Activated naive CD8-positive, alpha-beta T cell treated with anti-CD3 and anti-CD28 coated beads, Interleukin-2, amount 50 U/mL, for 16 hours (primary cell): ENCODE results near the gene BNIP5.

Experiments
- DNase-seq: peaks from one replicate; pipeline ENCODE4 v3.0.0-alpha.2; 2020; ENCODE audit warnings: low read depth, low spot score

Gene BNIP5

GRCh38 chr6:36323062-36323461 lies 13.6 kb downstream of the BNIP5 start:
- DNase-seq: no peak

GRCh38 chr6:36322591-36322990 lies 14.1 kb downstream of the BNIP5 start:
- DNase-seq: no peak

- DNase-seq: no peak
These were observed 16.2 kb downstream of the BNIP5 start for GRCh38 chr6:36320475-36320874.

DNA sequence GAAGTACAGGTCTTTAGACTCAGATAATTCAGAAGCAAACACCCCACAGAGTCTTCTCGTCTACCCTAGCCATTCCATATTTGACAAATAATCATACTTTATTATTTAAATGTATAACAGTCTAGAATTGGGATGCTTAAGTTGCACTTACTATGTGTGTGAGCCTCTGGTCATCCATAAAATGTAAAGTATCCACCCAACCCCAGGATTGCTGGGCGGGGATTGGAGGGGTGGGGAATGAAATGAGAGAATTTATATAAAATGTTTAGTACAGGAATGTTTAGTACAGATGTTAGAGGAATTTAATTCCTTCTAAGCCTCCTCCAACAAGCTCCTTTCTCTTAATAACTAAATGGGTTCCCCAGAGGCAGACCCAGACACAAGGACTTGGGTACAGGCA lies 16.9 kb downstream of the BNIP5 start:
- no peak for DNase-seq

- no peak for DNase-seq
These were observed 17.3 kb downstream of the BNIP5 start for GRCh38 chr6:36319436-36319762.

DNA sequence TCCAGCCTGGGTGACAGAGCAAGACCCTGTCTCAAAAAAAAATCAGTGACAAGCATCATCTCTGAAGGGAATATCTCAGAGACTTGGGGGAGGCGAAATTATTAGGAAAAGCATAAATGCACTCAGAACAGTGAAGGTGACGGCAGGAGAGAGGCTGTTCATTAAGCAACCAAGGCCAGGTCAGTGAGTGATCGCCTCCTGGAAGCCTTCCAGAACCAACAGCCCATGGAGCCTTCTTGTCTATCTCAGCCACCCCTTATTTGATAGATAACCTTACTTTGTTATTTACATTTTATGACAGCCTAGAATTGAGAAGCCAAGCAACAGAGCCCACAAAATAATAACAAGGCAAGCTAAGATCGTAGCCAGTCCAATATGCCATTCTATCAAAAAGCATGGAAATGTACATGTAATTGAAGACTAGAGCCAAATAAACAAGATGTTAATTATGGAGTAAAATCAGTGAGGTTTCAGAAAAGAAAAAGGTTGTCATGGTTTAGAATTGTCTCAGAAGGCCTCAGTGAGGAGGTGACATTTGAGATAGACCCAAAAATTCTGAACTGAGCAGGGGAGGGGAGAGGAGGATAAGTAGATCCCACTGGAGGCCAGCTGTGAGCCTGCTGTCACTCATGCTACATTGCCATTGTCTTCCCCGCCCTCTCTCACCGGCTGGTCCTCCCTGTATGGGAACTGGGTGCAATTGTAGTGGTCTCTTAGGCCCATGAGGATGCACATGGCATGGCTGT lies 17.8 kb downstream of the BNIP5 start:
- DNase-seq: no peak

DNA sequence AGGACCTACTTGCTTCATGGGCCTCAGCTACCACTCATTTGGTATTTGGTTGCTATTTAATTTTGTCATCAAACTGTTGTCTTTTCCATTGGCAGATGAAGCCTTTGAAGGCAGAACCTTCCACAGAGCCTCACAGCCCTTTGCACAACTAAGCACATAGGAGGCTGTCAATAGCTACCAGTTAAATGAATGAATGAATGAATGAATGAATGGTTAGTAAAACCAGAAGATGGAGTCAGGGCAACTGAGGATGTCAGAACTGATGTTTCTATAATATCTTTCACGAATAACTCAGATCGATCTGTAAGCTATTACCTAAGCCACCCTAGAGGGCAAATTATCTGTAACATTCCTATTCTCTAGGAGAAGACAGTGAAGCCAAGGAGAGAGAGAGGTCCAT lies 19.1 kb downstream of the BNIP5 start:
- no peak for DNase-seq

DNA sequence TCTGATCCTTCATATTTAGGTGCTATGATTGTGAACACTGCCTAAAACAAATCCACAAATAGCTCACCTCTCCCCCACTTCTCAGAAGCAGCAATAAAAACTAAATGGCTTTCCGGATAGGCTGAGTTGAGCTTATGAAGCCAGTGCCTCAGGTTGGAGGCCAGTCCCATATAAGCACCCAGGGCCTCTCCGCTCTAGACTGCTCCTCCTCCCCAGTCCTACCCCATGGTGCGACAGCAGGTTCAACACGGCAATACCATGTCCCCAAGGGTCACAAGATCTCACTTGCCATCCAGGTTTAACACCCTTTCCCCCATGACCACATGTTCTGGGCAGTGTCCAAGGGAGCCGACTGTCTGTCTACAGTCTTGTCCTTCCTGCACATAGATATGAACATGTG lies 20.8 kb downstream of the BNIP5 start:
- DNase-seq: no peak

DNA sequence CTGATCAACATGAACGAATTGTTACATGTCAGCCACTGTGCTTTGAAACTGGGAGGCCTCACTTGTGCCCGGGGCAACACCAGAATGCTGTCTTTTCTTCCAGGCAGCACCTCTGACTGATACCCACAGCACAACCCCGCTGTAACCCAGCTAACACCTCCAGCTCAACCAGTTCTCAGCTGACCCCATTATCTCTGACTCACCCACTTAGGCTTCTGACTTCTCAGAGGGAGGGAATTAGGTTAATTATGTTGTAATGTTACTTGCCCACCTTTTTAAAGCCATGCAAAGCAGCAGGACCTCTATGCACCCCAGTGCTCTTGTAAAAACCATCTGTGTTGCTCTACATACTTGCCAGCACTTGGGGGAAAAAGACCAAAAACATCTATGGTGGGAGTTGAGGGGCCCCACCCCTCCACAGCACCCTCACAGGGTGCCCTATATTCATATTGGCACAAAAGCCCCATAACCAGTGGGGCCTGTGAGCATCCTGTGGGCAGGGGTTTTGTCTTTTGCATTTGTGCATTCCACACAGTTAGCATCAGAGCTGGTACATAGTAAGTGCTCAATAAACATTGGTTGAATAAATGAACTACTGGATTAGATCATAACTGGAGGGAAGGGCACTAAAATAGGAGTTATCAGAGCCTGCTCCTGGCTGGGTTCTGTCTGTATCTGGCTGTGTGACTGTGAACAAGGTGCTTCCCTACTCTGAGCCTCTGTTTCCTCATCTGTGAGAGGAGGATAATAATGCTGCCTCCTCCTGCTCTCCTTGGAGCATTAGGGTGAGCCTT lies 22.3 kb downstream of the BNIP5 start:
- DNase-seq: no peak

- DNase-seq: no peak
These were observed 23.1 kb downstream of the BNIP5 start for GRCh38 chr6:36313649-36313936.

DNA sequence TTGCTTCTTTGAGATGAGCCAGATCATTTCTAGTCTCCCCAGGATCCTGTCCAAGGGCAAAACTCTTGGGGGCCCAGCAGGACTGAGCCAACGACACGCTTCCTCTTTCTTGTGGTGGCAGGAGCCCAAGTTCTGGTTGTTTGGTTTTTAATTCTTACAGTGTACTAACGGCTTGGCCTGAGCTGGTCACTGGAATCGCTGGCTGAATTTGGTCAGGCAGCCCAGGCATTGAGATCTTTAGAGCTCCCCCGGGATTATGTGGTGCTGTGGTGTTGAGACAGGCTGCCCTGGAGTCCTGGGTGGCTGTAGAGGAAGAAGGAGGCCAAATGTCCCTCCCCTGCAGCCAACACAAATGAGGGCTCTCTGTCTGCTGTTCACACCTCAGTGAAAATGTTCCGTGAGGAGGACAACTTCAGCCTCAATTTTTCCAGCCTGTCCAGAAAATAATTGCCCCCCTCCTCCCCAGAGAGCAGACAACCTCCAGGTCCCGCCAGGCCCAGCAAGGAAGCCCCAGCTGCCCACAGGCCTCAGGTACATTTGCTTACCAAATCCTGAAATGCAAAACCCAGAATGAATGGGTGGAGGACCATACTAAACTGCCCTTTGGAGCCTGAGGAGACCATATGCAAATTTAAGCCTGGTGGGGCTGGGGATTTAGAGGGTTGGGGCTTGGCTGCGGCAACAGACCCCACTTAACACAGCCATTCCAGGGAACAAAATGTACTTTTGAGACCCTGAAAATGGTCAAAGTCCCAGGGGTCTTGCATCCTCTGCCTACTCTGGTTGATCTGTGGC lies 23.6 kb downstream of the BNIP5 start:
- DNase-seq: no peak

- DNase-seq: no peak
These were observed 26.8 kb downstream of the BNIP5 start for GRCh38 chr6:36309900-36310299.

GRCh38 chr6:36309203-36309602 lies 27.5 kb downstream of the BNIP5 start:
- DNase-seq: no peak

GRCh38 chr6:36308514-36308913 lies 28.2 kb downstream of the BNIP5 start:
- DNase-seq: no peak

DNA sequence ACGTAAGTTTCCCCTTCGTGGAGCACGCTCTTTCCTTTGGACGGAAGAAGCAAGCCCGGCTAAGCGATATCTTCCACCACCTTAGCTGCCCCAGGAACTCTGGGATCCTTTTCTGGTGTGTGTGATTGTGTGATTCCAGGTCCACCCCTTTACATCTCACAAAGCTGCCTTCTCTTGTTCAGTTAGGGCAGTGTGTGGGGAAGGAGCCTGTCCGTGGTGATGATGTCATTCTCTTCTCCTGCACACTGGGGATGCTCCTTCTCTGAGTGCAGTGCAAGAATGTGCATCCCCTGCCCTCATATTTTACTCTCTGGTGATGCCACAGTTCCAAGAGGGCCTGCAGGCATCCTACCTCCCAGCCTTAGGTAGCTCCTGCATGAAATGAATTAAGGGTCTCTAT lies 30.3 kb downstream of the BNIP5 start:
- no peak for DNase-seq

DNA sequence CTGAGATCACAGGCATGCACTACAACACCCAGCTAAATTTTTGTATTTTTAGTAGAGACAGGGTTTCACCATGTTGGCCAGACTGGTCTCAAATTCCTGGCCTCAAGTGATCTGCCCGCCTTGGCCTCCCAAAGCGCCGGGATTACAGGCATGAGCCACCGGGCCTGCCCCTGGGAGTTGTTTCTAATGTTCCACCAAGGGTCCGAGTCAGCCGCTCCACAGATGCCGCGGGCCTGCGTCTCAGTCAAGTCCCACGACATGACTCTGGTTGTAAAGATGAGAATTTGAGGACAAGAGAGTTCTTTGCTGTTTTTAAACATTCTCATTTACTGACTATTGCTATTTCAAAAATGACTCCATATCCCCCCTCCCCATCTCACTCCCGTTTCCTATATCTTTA lies 30.8 kb downstream of the BNIP5 start:
- DNase-seq: no peak

DNA sequence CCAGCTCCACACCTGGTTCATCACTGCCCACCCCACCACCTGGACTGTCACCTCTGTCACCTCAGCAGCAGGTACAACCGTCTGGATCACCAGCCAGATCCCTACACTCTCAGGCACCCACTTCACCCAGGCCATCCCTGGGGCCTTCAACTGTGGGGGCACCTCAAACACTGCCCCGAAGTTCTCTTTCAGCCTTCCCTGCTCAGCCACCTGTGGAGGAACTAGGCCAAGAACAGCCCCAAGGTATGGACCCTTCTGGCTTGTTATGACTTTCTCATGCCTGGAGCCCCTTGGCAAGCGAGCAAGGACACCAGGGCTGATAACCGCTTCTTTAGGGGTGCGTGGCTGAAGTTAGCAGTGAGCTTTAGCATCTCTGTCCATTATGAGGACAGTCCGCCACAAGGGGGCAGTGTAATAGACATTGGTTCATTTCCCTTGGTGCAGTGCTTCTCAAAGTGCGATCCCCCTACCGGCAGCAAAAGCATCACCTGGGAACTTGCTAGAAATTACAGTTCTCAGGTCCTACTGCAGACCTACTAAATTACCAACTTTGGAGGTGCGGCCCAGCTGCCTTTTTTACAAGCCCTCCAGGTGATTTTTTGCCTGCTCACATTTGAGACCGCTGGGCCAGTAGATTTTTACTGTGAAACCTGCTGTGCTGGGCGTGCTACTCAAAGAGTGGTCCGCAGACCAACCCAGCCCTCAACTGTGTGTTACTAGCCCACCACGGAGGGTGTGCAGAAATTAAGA lies 34.3 kb downstream of the BNIP5 start:
- DNase-seq: peak; percentile 91

- DNase-seq: no peak
These were observed 34.9 kb downstream of the BNIP5 start for GRCh38 chr6:36301781-36302180.

- DNase-seq: no peak
These were observed 35.5 kb downstream of the BNIP5 start for GRCh38 chr6:36301085-36301658.

- DNase-seq: no peak
These were observed 38.7 kb downstream of the BNIP5 start for GRCh38 chr6:36298027-36298426.

DNA sequence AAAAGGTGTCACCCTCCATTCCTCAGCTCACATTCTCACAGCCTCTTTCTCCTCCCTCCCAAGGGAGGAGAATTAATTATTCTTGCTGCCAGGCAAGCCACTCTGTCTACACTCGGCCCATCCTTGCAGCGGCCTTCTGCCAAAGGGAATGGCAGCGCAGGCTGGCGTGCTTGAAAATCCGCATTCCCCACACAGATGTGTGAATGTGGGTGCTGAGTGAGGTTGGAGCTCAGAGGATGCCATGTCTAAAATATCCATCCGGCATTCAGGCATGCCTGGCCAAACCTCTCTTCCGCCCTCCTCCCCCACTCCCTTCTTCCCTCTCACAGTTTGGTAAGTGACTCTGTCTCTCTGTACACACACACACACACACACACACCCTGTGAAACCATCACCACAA lies 39.2 kb downstream of the BNIP5 start:
- no peak for DNase-seq

GRCh38 chr6:36297051-36297450 lies 39.6 kb downstream of the BNIP5 start:
- DNase-seq: no peak
